Astrocyte (in vitro differentiated cells and primary cell): ENCODE data around the gene ATF7. TPM values are rescaled to one million over a fixed set of nuclear protein-coding genes. Genes with fewer than 3 reads are reported as not detected.

Experiments
- DNase-seq: peaks from one replicate; pipeline ENCODE4 v3.0.0-alpha.2; 2010; ENCODE audit warnings: low read depth
- FAIRE-seq: peaks from 2 replicates; lab custom pipeline; 2011; peaks lifted over from hg19 to GRCh38; lab: Jason Lieb, UNC
- H2AFZ ChIP-seq: 2 replicates; pipeline ENCODE4 v1.6.0; 2012; ENCODE audit warnings: low read depth, low read length, inconsistent platforms
- H3K27ac ChIP-seq: 2 replicates; pipeline ENCODE4 v1.5.1; 2011; ENCODE audit warnings: low read depth, low read length, inconsistent platforms
- H3K27me3 ChIP-seq: 2 replicates; pipeline ENCODE4 v1.6.0; 2011; ENCODE audit warnings: low read length, inconsistent platforms; ENCODE audit not compliant: insufficient read depth
- H3K36me3 ChIP-seq: 2 replicates; pipeline ENCODE4 v1.5.1; 2011; ENCODE audit warnings: low read length, inconsistent platforms; ENCODE audit not compliant: insufficient read depth
- H3K4me1 ChIP-seq: 2 replicates; pipeline ENCODE4 v1.5.1; 2011; ENCODE audit warnings: low read length, inconsistent platforms; ENCODE audit not compliant: insufficient read depth
- H3K4me2 ChIP-seq: 2 replicates; pipeline ENCODE4 v1.6.0; 2012; ENCODE audit warnings: low read length, inconsistent platforms
- H3K4me3 ChIP-seq: 2 replicates; pipeline ENCODE4 v1.5.1; 2011; ENCODE audit warnings: low read depth, mild to moderate bottlenecking, low read length, inconsistent platforms; ENCODE audit not compliant: insufficient read depth
- H3K79me2 ChIP-seq: 2 replicates; pipeline ENCODE4 v1.6.0; 2012; ENCODE audit warnings: mild to moderate bottlenecking, low read length, inconsistent platforms; ENCODE audit not compliant: insufficient read depth
- H3K9ac ChIP-seq: 2 replicates; pipeline ENCODE4 v1.6.0; 2012; ENCODE audit warnings: mild to moderate bottlenecking, low read length, inconsistent platforms
- H3K9me3 ChIP-seq: 2 replicates; pipeline ENCODE4 v1.5.1; 2012; ENCODE audit warnings: low read depth, mild to moderate bottlenecking, low read length, inconsistent platforms; ENCODE audit not compliant: insufficient read depth
- H4K20me1 ChIP-seq: 2 replicates; pipeline ENCODE4 v1.6.0; 2012; ENCODE audit warnings: low read length, inconsistent platforms; ENCODE audit not compliant: insufficient read depth
- H3K27ac Mint-ChIP-seq: one replicate; pipeline ENCODE4 v1.8.0; 2021; ENCODE audit warnings: mild to moderate bottlenecking, mixed read lengths; ENCODE audit not compliant: unreplicated experiment
- H3K27me3 Mint-ChIP-seq: one replicate; pipeline ENCODE4 v1.8.0; 2021; ENCODE audit warnings: low read depth, mixed read lengths; ENCODE audit not compliant: unreplicated experiment
- H3K36me3 Mint-ChIP-seq: one replicate; pipeline ENCODE4 v1.8.0; 2021; ENCODE audit warnings: low read depth, mixed read lengths; ENCODE audit not compliant: unreplicated experiment
- H3K4me1 Mint-ChIP-seq: one replicate; pipeline ENCODE4 v1.8.0; 2021; ENCODE audit warnings: low read depth, mixed read lengths; ENCODE audit not compliant: unreplicated experiment
- H3K4me3 Mint-ChIP-seq: one replicate; pipeline ENCODE4 v1.8.0; 2021; ENCODE audit warnings: mild to moderate bottlenecking, moderate library complexity, mixed read lengths; ENCODE audit not compliant: unreplicated experiment
- H3K9me3 Mint-ChIP-seq: one replicate; pipeline ENCODE4 v1.8.0; 2021; ENCODE audit warnings: mild to moderate bottlenecking, mixed read lengths; ENCODE audit not compliant: unreplicated experiment
- EZH2 ChIP-seq: IDR thresholded peaks from 2 replicates; pipeline ENCODE4 v1.6.1; 2012; ENCODE audit warnings: mild to moderate bottlenecking, low read length, inconsistent platforms; ENCODE audit not compliant: insufficient read depth
- total RNA-seq: library from RNA; stranded (reverse); gene quantifications from 2 replicates; pipeline ENCODE4 v1.2.1, GENCODE V29; 2021
- TF ChIP-seq, protein P1 (sequence below): IDR thresholded peaks from 2 replicates; pipeline ENCODE4 v1.5.1; 2011; ENCODE audit warnings: low read depth, mild to moderate bottlenecking, inconsistent platforms, low read length, moderate library complexity; ENCODE audit not compliant: insufficient read depth

Gene ATF7
- total RNA-seq, 1 donor from 2014 or later: 38.3 TPM

DNA sequence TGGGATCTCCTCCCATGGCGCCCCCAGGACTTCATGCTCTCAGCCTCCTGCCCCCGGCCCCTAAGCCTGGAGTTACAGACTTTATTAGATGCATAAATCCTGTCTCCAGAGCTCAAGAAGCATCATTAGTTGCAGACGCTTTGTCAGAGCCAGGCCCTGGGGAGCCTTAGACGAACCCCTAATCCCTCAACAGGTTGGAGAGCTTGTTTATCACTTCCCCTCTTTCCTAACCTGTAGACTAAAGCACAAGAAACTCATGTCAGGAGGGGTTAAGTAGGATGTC lies 118.6 kb downstream of the ATF7 start:
- Mint-ChIP-seq H3K36me3 (peaks cover 11% of the 10 kb centered on the region), H3K9me3 (no peaks in the 10 kb centered on the region), H3K4me1 (peaks cover 10% of the 10 kb centered on the region), H3K27ac (no peak overlapping the region), H3K4me3 (no peak overlapping the region), H3K27me3 (no peaks in the 10 kb centered on the region)
- peaks cover 12% of the 10 kb centered on the region for H3K36me3 ChIP-seq
- DNase-seq: no peak
- H3K9ac ChIP-seq: no peak overlapping the region
- no peaks in the 10 kb centered on the region for H4K20me1 ChIP-seq
- no peak for TF ChIP-seq EZH2
- TF ChIP-seq, protein P1, sequence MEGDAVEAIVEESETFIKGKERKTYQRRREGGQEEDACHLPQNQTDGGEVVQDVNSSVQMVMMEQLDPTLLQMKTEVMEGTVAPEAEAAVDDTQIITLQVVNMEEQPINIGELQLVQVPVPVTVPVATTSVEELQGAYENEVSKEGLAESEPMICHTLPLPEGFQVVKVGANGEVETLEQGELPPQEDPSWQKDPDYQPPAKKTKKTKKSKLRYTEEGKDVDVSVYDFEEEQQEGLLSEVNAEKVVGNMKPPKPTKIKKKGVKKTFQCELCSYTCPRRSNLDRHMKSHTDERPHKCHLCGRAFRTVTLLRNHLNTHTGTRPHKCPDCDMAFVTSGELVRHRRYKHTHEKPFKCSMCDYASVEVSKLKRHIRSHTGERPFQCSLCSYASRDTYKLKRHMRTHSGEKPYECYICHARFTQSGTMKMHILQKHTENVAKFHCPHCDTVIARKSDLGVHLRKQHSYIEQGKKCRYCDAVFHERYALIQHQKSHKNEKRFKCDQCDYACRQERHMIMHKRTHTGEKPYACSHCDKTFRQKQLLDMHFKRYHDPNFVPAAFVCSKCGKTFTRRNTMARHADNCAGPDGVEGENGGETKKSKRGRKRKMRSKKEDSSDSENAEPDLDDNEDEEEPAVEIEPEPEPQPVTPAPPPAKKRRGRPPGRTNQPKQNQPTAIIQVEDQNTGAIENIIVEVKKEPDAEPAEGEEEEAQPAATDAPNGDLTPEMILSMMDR: no peak
- H3K4me2 ChIP-seq: no peak overlapping the region
- H3K4me1 ChIP-seq: peaks cover 22% of the 10 kb centered on the region
- H3K9me3 ChIP-seq: no peaks in the 10 kb centered on the region
- no peak overlapping the region for H3K27ac ChIP-seq
- peaks cover 17% of the 10 kb centered on the region for H3K79me2 ChIP-seq
- H2AFZ ChIP-seq: no peak overlapping the region
- no peak overlapping the region for H3K4me3 ChIP-seq
- H3K27me3 ChIP-seq: no peaks in the 10 kb centered on the region
- no peak for FAIRE-seq

DNA sequence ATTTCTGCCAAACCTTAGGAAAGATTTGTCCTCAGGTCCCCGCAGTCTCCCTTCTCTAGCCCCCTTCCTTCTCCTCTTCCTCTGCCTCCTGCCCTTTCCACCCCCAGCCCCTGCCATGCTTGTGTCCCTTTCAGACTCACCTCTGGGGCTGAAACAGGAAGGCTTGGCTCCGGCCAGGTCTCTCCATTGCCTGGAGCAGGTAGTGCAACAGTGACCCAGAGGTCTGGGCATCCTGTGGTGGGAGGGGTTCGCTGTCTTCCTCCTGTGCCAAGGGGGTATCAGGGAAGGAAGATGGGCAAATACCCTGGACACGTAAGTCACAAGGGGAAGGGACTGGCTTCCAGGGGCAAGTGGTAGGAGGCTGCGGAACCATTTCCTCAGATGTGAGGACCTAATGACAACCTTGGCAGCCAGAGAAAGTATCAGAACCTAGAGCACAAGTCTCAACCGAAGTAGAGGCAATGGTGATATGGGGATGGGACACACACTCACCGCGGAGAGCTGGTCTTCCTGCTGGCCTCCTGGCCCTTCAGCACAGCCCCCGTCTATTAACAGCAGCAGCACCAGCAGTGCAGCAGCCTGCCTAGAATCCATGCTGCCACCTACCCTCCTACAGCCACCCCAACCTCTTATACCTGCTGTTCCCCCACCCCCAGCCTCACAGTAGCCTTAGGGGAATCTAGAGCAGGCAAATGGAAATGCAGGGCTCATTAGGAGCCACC lies 119.1 kb downstream of the ATF7 start, which contains the start of gene NPFF:
Gene NPFF, minus strand, starts transcription at position 604 of the 722 bp plus-strand sequence. Its CDS starts 10 bp downstream, at position 594.
- peaks cover 10% of the 10 kb centered on the region for H3K36me3 ChIP-seq
- no peaks in the 10 kb centered on the region for H3K9me3 Mint-ChIP-seq
- FAIRE-seq (no peak), DNase-seq (no peak)
- H3K4me1 ChIP-seq: peaks cover 24% of the 10 kb centered on the region
- peaks cover 11% of the 10 kb centered on the region for H3K36me3 Mint-ChIP-seq
- peak within 1 kb of the TSS; percentile 27 for H3K4me2 ChIP-seq
- H3K4me1 Mint-ChIP-seq: peaks cover 14% of the 10 kb centered on the region
- no peak within 1 kb of the TSS for H3K27ac ChIP-seq
- peak within 1 kb of the TSS; percentile 14 for H3K4me3 Mint-ChIP-seq
- no peak within 1 kb of the TSS for H3K4me3 ChIP-seq
- no peak for TF ChIP-seq EZH2
- TF ChIP-seq, protein P1: no peak
- H3K79me2 ChIP-seq: peaks cover 20% of the 10 kb centered on the region
- no peak within 1 kb of the TSS for H2AFZ ChIP-seq
- H3K27ac Mint-ChIP-seq: no peak within 1 kb of the TSS
- H4K20me1 ChIP-seq: no peaks in the 10 kb centered on the region
- H3K9ac ChIP-seq: peak within 1 kb of the TSS; percentile 20
- H3K27me3 Mint-ChIP-seq: no peaks in the 10 kb centered on the region
- no peaks in the 10 kb centered on the region for H3K9me3 ChIP-seq
- H3K27me3 ChIP-seq: no peaks in the 10 kb centered on the region

DNA sequence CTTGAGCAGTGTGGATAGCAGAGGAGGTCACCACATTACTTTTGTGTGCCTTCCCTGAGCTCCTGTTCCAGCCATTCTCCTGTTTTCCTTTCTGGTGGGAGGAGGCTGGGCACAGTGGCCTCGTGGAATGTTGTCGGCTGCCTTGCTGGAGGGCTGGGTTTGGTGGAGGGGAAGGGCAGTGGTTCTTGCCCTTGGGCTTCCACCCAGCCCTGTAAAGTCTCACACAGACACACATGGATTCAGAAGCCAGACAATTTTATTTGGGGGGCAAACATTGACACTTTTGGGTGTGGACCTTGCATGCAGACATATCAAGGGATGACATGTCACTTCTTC lies 119.8 kb downstream of the ATF7 start:
- Histone ChIP-seq H3K27ac (no peak overlapping the region), H3K9me3 (no peaks in the 10 kb centered on the region), H4K20me1 (no peaks in the 10 kb centered on the region), H3K79me2 (peaks cover 26% of the 10 kb centered on the region), H3K4me2 (peak overlapping the region; percentile 27), H3K4me1 (peaks cover 30% of the 10 kb centered on the region), H2AFZ (no peak overlapping the region), H3K27me3 (no peaks in the 10 kb centered on the region), H3K4me3 (no peak overlapping the region), H3K36me3 (peaks cover 6% of the 10 kb centered on the region), H3K9ac (peak overlapping the region; percentile 20)
- H3K4me1 Mint-ChIP-seq: peaks cover 18% of the 10 kb centered on the region
- no peaks in the 10 kb centered on the region for H3K27me3 Mint-ChIP-seq
- no peak for DNase-seq
- H3K9me3 Mint-ChIP-seq: no peaks in the 10 kb centered on the region
- peaks cover 9% of the 10 kb centered on the region for H3K36me3 Mint-ChIP-seq
- no peak overlapping the region for H3K4me3 Mint-ChIP-seq
- no peak overlapping the region for H3K27ac Mint-ChIP-seq
- FAIRE-seq: no peak
- TF ChIP-seq, protein P1: no peak
- TF ChIP-seq EZH2: no peak
